ENCODE data around the gene RTF2. TPM values are rescaled to one million over a fixed set of nuclear protein-coding genes. Genes with fewer than 3 reads are reported as not detected.

The RTF2 gene
- total and polyA plus RNA-seq, 2 of the 13 experiments (the other 11 are each of a cell fraction or from before 2014, with no cell fraction given): 81.8 to 142 TPM

- no peak overlapping the region for H3K4me3 ChIP-seq (replicated peaks in 1 of 3; ENCODE audit: insufficient read depth in 1 of 3, low read depth in 2 of 3, low read length in 3 of 3)
- WGBS (ENCODE audit: low lambda C conversion rate): 94% methylated on average over 7 of the region's 7 CpGs
- no peaks in the 10 kb centered on the region for H3K4me1 ChIP-seq (ENCODE audit: insufficient read depth, low read length)
- no peak overlapping the region for H2AFZ ChIP-seq (ENCODE audit: low read length)
- H4K20me1 ChIP-seq (ENCODE audit: insufficient read depth, low read length): no peaks in the 10 kb centered on the region; the same call in 1 of the 2 replicates
- ChIA-PET CTCF (ENCODE audit: low intra/inter-chr PET ratio, low total read pairs) (no interaction called here), POLR2A (no interaction called here)
- no peak overlapping the region for H3K4me2 ChIP-seq (ENCODE audit: low read depth, low read length)
- peaks cover 27 to 82% of the 10 kb centered on the region in 2 experiments for H3K36me3 ChIP-seq (replicated peaks in 1 of 2; ENCODE audit: control insufficient read depth in 1 of 2, insufficient read depth in 2 of 2, low read length in 2 of 2)
- DNase-seq (ENCODE audit: low spot score) (no peak), FAIRE-seq (no peak), ATAC-seq (no peak)
- H3K79me2 ChIP-seq (ENCODE audit: insufficient read depth, low read length): no peaks in the 10 kb centered on the region
- no peaks in the 10 kb centered on the region for H3K27me3 ChIP-seq (ENCODE audit: control insufficient read depth in 1 of 2, insufficient read depth in 2 of 2, low read length in 2 of 2)
- BruUV-seq (replicated peaks): no TSS peak
- no peak overlapping the region for H3K9ac ChIP-seq (ENCODE audit: insufficient read depth, low read depth, low read length)
- in situ Hi-C loops (cut with HindIII; ENCODE audit: extremely low pct_ligation_motif_present, low pct_unique_long_range_greater_than_20kb) (no loop called here), intact Hi-C loops (cut with micrococcal nuclease; ENCODE audit: unreplicated experiment) (no loop called here)
- H3K9me3 ChIP-seq (ENCODE audit: low read length): no peaks in the 10 kb centered on the region
- no peak overlapping the region for H3K27ac ChIP-seq (ENCODE audit: extremely low read length, insufficient read depth, low read length)
- TF ChIP-seq NFKB2 (CRISPR knock-in tag; IDR thresholded peaks at IDR 0.05; ENCODE audit: borderline replicate concordance) (no peak), TBL1XR1 (IDR thresholded peaks at IDR 0.05; ENCODE audit: borderline replicate concordance, low read length, partially characterized antibody) (no peak), ZNF747 (CRISPR knock-in tag; IDR thresholded peaks at IDR 0.05; ENCODE audit: borderline replicate concordance) (no peak), SMAD1 (CRISPR knock-in tag; IDR thresholded peaks at IDR 0.05; ENCODE audit: borderline replicate concordance, low read depth) (no peak), ZNF724P (CRISPR knock-in tag; IDR thresholded peaks at IDR 0.05; ENCODE audit: borderline replicate concordance) (no peak), CC2D1A (CRISPR knock-in tag; IDR thresholded peaks at IDR 0.05) (no peak), KLF12 (CRISPR knock-in tag; IDR thresholded peaks at IDR 0.05; ENCODE audit: borderline replicate concordance) (no peak)
Measured at GRCh38 chr20:56483970-56484369, 15.5 kb downstream of the RTF2 start.

- ATAC-seq (no peak), FAIRE-seq (no peak), DNase-seq (ENCODE audit: low spot score) (no peak)
- in situ Hi-C loops (cut with HindIII; ENCODE audit: extremely low pct_ligation_motif_present, low pct_unique_long_range_greater_than_20kb): no loop called here
- 95% methylated on average over 11 of the region's 11 CpGs for WGBS (ENCODE audit: low lambda C conversion rate)
- no peaks in the 10 kb centered on the region for H3K79me2 ChIP-seq (ENCODE audit: insufficient read depth, low read length)
- H3K27me3 ChIP-seq (ENCODE audit: control insufficient read depth in 1 of 2, insufficient read depth in 2 of 2, low read length in 2 of 2): no peaks in the 10 kb centered on the region
- no peak overlapping the region for H3K4me2 ChIP-seq (ENCODE audit: low read depth, low read length)
- CTCF ChIA-PET (ENCODE audit: low intra/inter-chr PET ratio, low total read pairs): no interaction called here
- no peak overlapping the region for H3K9ac ChIP-seq (ENCODE audit: insufficient read depth, low read depth, low read length)
- POLR2A ChIA-PET: no interaction called here
- H3K4me3 ChIP-seq (replicated peaks in 1 of 3; ENCODE audit: insufficient read depth in 1 of 3, low read depth in 2 of 3, low read length in 3 of 3): no peak overlapping the region
- H3K36me3 ChIP-seq (replicated peaks in 1 of 2; ENCODE audit: control insufficient read depth in 1 of 2, insufficient read depth in 2 of 2, low read length in 2 of 2): peaks cover 27 to 72% of the 10 kb centered on the region in 2 experiments
- H3K27ac ChIP-seq (ENCODE audit: extremely low read length, insufficient read depth, low read length): no peak overlapping the region
- no peak overlapping the region for H2AFZ ChIP-seq (ENCODE audit: low read length)
- H3K4me1 ChIP-seq (ENCODE audit: insufficient read depth, low read length): no peaks in the 10 kb centered on the region
- intact Hi-C loops (cut with micrococcal nuclease; ENCODE audit: unreplicated experiment): no loop called here
- no peaks in the 10 kb centered on the region for H3K9me3 ChIP-seq (ENCODE audit: low read length)
- H4K20me1 ChIP-seq (ENCODE audit: insufficient read depth, low read length): no peaks in the 10 kb centered on the region; the same call in 1 of the 2 replicates
- BruUV-seq (replicated peaks): no TSS peak
- TF ChIP-seq, protein P1, sequence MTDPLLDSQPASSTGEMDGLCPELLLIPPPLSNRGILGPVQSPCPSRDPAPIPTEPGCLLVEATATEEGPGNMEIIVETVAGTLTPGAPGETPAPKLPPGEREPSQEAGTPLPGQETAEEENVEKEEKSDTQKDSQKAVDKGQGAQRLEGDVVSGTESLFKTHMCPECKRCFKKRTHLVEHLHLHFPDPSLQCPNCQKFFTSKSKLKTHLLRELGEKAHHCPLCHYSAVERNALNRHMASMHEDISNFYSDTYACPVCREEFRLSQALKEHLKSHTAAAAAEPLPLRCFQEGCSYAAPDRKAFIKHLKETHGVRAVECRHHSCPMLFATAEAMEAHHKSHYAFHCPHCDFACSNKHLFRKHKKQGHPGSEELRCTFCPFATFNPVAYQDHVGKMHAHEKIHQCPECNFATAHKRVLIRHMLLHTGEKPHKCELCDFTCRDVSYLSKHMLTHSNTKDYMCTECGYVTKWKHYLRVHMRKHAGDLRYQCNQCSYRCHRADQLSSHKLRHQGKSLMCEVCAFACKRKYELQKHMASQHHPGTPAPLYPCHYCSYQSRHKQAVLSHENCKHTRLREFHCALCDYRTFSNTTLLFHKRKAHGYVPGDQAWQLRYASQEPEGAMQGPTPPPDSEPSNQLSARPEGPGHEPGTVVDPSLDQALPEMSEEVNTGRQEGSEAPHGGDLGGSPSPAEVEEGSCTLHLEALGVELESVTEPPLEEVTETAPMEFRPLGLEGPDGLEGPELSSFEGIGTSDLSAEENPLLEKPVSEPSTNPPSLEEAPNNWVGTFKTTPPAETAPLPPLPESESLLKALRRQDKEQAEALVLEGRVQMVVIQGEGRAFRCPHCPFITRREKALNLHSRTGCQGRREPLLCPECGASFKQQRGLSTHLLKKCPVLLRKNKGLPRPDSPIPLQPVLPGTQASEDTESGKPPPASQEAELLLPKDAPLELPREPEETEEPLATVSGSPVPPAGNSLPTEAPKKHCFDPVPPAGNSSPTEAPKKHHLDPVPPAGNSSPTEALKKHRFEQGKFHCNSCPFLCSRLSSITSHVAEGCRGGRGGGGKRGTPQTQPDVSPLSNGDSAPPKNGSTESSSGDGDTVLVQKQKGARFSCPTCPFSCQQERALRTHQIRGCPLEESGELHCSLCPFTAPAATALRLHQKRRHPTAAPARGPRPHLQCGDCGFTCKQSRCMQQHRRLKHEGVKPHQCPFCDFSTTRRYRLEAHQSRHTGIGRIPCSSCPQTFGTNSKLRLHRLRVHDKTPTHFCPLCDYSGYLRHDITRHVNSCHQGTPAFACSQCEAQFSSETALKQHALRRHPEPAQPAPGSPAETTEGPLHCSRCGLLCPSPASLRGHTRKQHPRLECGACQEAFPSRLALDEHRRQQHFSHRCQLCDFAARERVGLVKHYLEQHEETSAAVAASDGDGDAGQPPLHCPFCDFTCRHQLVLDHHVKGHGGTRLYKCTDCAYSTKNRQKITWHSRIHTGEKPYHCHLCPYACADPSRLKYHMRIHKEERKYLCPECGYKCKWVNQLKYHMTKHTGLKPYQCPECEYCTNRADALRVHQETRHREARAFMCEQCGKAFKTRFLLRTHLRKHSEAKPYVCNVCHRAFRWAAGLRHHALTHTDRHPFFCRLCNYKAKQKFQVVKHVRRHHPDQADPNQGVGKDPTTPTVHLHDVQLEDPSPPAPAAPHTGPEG (CRISPR knock-in tag; IDR thresholded peaks at IDR 0.05): no peak
- TF ChIP-seq FLYWCH1 (CRISPR knock-in tag; IDR thresholded peaks at IDR 0.05) (no peak), ONECUT2 (CRISPR knock-in tag; IDR thresholded peaks at IDR 0.05) (no peak), KMT2B (CRISPR knock-in tag; IDR thresholded peaks at IDR 0.05) (no peak), EEA1 (CRISPR knock-in tag; IDR thresholded peaks at IDR 0.05; ENCODE audit: borderline replicate concordance) (no peak)
Measured at GRCh38 chr20:56487216-56487615, 18.8 kb downstream of the RTF2 start.
